ENCODE results near the gene ACOT11.

GRCh38 chr1:54615531-54616279, 67.7 kb downstream of the ACOT11 start:
- TF ChIP-seq, protein P1, sequence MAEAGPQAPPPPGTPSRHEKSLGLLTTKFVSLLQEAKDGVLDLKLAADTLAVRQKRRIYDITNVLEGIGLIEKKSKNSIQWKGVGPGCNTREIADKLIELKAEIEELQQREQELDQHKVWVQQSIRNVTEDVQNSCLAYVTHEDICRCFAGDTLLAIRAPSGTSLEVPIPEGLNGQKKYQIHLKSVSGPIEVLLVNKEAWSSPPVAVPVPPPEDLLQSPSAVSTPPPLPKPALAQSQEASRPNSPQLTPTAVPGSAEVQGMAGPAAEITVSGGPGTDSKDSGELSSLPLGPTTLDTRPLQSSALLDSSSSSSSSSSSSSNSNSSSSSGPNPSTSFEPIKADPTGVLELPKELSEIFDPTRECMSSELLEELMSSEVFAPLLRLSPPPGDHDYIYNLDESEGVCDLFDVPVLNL (CRISPR knock-in tag; IDR thresholded peaks at IDR 0.05; ENCODE audit: borderline replicate concordance, low read depth), result no peak
- TF ChIP-seq ATF2 (CRISPR knock-in tag; IDR thresholded peaks at IDR 0.05; ENCODE audit: borderline replicate concordance, low read depth) (no peak), NR1H2 (CRISPR knock-in tag; IDR thresholded peaks at IDR 0.05) (no peak), EMX1 (CRISPR knock-in tag; IDR thresholded peaks at IDR 0.05) (no peak), MXD4 (CRISPR knock-in tag; IDR thresholded peaks at IDR 0.05; ENCODE audit: borderline replicate concordance) (no peak), CTCF (IDR thresholded peaks at IDR 0.05) (no peak), ATF3 (CRISPR knock-in tag; conservative IDR thresholded peaks at IDR 0.05) (no peak)
